Measurements from ENCODE around the gene CYP3A4.
"Not testable (repeated sequence)": the region's sequence is repeated elsewhere in the genome, so short reads cannot be mapped to it uniquely, and the experiment has no call there.

CYP3A4 gene

GRCh38 chr7:99792967-99793366 lies 9.0 kb upstream of the CYP3A4 start:
- no peak for DNase-seq (ENCODE audit: low spot score)

- no peak for DNase-seq (ENCODE audit: low spot score)
These were observed 7.8 kb upstream of the CYP3A4 start for GRCh38 chr7:99791667-99792369.

GRCh38 chr7:99791021-99791420 lies 7.0 kb upstream of the CYP3A4 start:
- DNase-seq (ENCODE audit: low spot score) = no peak

GRCh38 chr7:99790407-99790806 lies 6.4 kb upstream of the CYP3A4 start:
- DNase-seq (ENCODE audit: low spot score) = no peak

GRCh38 chr7:99789441-99790070 lies 5.6 kb upstream of the CYP3A4 start:
- no peak for DNase-seq (ENCODE audit: low spot score)

- DNase-seq (ENCODE audit: low spot score) = no peak
These were observed 4.6 kb upstream of the CYP3A4 start for GRCh38 chr7:99788554-99788953.

- DNase-seq (ENCODE audit: low spot score) = no peak
These were observed 2.8 kb upstream of the CYP3A4 start for GRCh38 chr7:99786726-99787335.

- not testable (repeated sequence) for DNase-seq (ENCODE audit: low spot score)
These were observed 1.7 kb upstream of the CYP3A4 start for GRCh38 chr7:99785654-99786053.

- no peak for DNase-seq (ENCODE audit: low spot score)
These were observed 1.7 kb downstream of the CYP3A4 start for GRCh38 chr7:99782012-99782953.

GRCh38 chr7:99780588-99780987 lies 3.4 kb downstream of the CYP3A4 start:
- no peak for DNase-seq (ENCODE audit: low spot score)

GRCh38 chr7:99779949-99780348 lies 4.0 kb downstream of the CYP3A4 start:
- DNase-seq (ENCODE audit: low spot score) = no peak

GRCh38 chr7:99778880-99779279 lies 5.1 kb downstream of the CYP3A4 start:
- no peak for DNase-seq (ENCODE audit: low spot score)

- not testable (repeated sequence) for DNase-seq (ENCODE audit: low spot score)
These were observed 10.6 kb downstream of the CYP3A4 start for GRCh38 chr7:99773395-99773794.

GRCh38 chr7:99772565-99772964 lies 11.4 kb downstream of the CYP3A4 start:
- DNase-seq (ENCODE audit: low spot score) = no peak

- not testable (repeated sequence) for DNase-seq (ENCODE audit: low spot score)
These were observed 14.5 kb downstream of the CYP3A4 start for GRCh38 chr7:99769494-99769893.

- no peak for DNase-seq (ENCODE audit: low spot score)
These were observed 15.5 kb downstream of the CYP3A4 start for GRCh38 chr7:99768471-99768870.

- DNase-seq (ENCODE audit: low spot score) = no peak
These were observed 16.3 kb downstream of the CYP3A4 start for GRCh38 chr7:99767662-99768061.

GRCh38 chr7:99766484-99767099 lies 17.4 kb downstream of the CYP3A4 start:
- DNase-seq (ENCODE audit: low spot score) = no peak

- no peak for DNase-seq (ENCODE audit: low spot score)
These were observed 19.5 kb downstream of the CYP3A4 start for GRCh38 chr7:99764478-99764877.

- no peak for DNase-seq (ENCODE audit: low spot score)
These were observed 21.2 kb downstream of the CYP3A4 start for GRCh38 chr7:99762680-99763327.

GRCh38 chr7:99755085-99755484 lies 28.9 kb downstream of the CYP3A4 start:
- DNase-seq (ENCODE audit: low spot score) = no peak

Data from hepatic stellate cell (primary cell).